Measurements from ENCODE around the gene GRIK5.
"Not testable (repeated sequence)": the region's sequence is repeated elsewhere in the genome, so short reads cannot be mapped to it uniquely, and the experiment has no call there.

The GRIK5 gene

DNA sequence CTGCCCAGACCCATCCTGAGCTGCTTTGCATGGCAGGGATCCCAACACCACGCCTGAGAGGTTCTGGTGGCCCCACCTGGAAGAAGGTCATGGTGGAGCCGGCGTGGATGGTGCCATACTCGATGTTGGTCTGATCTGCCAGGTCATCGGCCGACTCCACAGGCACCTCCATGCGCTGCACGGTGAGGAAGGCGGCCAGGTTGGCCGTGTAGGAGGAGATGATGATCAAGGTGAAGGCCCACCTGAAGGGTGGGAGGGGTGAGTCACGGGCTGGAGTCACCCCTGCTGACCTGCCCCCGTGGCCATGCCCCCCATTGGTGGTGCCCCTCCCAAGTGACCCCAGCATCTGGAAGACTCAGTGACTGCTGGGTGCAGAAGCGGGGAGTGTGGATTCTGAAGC is 63.4 kb downstream of the GRIK5 start:
- DNase-seq = no peak

DNA sequence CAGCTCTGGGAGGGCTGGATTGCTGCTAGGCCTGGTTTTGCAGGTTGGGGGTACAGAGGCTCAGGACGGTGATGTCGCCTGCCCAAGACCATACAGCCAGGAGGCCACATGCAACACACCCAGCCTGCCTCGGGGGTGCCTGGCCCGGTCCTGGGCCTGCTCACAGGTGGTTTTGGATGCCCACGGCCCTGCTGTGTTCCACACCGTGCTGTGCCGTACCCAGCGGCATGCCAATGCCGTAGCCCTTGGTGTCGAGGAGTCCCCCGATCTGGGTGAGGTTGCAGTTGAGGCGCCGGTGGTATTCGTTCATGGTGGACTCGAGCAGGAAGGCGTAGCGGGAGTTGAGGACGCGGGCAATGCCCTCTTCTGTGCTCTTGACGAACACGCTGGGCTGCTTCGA is 64.5 kb downstream of the GRIK5 start:
- no peak for DNase-seq

DNA sequence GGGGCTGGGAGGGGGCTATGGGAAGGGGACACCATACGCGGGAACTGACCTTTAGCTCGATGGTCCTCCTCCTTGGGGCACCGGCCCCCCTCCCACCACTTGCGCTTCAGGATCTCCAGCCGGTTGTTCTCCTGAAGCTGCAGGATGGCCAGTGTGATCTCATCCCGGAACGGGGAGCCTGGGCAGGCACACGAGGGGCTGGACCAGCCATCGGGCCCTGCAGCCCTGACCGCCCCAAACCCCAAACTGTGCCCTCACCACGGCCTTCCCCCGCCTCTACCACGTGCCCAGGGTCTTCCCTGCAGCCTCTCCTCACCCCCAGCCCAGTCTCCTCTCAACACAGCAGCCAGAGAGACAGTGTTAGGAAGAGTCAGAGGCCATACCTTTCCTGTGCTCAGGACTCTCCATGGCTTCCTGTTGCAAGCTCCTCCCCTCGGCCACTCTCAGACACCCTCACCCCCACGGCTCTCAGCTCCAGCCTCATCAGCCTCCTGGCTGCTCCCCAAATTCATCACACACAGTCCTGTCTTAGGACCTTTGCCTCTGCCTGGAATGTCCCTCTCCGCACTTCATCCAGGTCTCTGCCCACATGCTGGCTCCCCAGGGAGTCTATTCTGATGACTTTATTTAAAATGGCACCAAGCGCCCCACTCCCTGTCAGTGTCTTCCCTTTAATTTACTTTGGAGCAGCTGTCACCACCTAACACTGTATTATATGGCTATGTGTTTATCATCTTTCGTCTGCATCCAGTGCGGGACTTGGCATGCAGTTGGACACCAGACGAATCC is 66.3 kb downstream of the GRIK5 start:
- no peak for DNase-seq

DNA sequence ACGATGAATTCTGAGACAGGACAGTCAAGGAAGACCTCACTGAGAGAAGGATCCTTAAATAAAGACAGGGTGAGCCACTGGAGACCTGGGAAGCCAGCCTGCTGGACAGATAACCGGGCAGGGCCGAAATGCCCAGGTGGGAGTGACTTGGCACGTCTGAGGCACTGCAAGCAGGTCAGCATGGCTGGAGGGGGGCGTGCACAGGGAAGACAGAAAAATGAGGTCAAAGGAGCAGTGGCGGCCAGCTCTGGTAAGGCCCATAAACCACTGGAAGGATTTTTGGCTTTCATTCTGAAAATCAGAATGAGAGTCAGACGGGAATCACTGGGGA is 70.2 kb downstream of the GRIK5 start:
- DNase-seq = no peak

DNA sequence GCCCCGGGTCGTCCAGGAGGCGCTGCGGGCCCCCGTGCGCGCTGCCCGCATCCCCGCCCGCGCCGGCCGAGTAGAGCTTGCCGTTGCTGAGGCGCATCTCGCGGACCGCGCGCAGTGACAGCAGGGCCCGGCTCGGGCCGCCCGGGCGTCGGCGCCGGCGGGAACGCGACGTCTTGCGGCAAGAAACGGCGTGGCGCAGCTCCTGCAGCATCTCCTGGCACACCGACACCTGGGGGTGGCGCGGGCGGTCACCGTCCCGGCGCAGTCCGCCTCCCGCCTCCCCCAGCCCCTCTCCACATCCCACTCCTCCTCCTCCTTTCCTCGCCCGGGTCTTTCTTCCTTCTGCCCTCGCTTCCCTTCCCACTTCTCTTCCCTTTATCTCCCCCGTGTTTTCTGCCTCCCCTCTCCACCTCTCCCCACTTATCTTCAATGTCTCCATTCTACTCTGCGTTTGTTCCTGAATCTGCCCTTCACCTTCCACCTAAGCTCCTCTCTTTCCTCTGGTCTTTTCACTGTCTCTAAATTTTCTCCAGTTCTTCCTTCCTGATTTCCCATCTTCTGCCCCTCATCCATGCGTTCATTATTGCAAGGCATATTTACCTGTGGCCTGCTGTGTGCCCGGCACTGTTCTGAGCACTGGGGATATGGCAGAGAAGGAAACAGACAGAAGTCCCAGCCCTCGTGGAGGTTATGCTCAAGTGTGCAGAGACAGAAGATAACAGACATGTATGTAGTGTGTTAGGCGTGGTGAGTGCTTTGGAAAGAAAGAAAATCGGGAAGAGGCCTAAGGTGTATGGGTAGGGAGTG is 70.7 kb downstream of the GRIK5 start:
- DNase-seq = no peak

DNA sequence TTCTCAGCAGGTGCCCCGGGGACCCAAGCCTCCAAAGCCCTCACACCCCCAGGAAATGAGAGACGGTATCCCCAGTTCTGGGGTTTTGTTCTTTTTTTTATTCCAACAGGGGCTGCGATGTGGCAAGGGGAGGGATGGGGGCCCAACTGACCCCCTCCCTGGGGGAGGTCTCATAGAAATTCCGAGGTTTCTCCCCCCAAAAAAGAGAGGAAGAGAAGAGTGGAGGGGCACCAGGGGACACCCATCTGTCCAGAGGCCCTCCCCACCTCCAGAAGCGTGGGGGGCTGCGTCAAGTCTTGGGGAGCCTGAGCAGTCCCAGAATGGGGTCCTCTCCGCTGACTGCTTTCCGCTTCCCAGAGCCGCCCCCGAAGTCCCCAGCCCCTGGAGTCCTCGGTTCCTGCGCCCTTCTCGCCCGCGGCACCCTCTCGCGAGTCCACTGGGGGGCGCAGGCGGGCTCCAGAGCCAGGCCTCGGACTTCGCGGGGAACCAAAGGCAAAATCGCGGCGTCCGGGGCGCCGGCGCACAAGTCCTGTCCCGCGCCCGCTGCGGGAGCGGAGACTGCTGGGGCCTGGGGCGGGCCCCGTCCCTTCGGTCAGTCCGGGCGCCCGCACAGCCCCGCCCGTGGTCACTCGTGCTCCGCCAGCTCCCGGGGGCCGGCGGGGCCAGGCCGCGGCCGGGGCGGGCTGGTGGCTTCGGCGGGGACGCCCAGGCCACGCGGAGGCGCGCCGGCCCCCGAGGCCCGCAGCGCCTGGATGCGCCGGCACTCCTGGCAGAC is 71.6 kb downstream of the GRIK5 start:
- DNase-seq = peak; percentile 65

DNA sequence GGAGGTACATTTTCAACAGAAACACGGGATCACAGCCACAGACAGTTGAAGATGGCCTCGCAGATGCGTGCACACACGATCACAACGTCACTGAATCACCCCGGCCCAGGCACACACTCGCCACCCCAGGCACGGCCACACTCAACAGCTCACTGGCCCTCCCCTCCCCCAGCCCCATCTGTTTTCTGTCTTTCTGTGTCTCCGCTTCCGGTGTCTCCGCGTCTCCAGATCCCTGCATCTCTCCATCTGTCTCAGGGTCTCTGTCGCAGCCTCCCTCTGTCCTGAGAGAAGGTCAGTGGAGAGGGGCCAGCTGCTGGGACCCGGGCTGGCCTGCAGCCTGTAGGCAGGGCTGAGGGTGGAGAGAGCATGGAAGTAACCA is 72.2 kb downstream of the GRIK5 start:
- DNase-seq = no peak

DNA sequence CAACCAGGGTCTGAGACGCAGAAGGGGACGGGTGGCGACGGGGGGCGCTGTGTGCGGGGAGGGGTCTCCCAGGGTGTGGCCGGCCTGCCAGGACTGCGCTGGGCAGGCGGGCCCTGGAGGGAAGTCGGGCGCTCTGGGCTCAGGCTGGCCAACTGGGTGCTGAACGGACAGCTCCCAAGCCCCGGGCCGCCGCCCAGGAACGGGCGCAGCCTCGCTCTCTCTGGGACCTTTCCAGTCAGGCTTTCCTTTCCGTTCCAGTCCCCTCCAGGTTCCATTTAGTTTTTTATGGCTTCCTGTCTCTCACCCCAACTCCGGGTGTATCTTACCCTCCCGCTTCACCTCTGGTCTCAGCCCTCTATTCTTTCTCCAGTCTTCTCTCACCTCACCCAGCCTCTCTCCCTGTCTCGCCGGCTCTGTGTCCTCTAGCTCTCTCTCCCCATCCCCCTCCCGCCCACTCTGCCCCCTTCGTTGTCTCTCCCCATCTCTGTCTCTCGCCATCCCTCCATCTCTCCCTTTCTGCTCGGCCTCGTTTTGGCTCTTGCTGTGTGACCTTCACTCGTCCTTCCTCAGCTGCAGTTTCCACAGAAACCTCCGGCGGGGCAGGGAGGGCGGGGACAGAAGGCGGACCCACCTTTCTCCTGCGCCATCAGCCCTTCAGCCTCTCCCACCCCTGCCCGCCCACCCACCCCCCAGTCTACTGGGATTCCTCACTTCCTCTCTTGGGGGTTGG is 72.7 kb downstream of the GRIK5 start:
- DNase-seq = no peak

DNA sequence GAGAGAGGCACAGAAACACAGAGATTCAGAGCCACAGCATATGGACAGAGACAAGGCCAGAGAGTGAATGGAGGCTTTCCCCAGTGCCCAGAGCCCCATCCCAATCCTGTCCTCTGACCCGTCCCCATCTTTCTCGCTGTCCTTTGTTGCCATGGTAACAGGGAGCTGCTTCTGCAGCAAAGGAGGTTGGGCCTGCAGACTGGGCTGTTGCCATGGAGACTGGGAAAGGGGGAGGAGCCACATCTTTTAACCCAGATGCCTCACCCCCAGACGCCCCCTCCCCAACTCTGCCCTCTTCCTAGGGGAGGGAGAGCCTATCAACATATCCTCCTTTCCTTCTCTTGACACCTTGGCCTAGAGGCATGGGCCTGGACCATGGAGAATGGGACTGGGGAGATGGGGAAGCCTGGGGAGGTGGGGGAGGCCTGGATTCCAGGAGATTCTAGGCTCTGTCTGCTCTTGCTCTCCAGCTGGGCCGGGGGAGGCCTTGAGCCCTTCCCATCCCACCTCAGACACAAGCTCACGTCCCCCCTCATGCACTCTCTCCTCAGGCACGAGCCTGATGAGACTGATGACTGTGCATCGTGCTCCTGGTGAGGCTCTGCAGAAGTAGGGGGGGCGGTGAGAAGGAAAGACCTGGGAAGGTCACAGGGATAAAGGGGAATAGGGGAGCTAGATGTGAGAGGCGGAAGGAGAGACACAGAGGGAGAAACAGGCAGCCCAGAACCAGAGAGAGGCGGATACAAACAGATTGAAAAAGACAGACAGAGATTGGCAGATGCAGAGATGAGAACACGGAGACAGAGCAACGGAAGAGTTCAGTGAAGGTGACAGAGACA is 73.8 kb downstream of the GRIK5 start:
- no peak for DNase-seq

DNA sequence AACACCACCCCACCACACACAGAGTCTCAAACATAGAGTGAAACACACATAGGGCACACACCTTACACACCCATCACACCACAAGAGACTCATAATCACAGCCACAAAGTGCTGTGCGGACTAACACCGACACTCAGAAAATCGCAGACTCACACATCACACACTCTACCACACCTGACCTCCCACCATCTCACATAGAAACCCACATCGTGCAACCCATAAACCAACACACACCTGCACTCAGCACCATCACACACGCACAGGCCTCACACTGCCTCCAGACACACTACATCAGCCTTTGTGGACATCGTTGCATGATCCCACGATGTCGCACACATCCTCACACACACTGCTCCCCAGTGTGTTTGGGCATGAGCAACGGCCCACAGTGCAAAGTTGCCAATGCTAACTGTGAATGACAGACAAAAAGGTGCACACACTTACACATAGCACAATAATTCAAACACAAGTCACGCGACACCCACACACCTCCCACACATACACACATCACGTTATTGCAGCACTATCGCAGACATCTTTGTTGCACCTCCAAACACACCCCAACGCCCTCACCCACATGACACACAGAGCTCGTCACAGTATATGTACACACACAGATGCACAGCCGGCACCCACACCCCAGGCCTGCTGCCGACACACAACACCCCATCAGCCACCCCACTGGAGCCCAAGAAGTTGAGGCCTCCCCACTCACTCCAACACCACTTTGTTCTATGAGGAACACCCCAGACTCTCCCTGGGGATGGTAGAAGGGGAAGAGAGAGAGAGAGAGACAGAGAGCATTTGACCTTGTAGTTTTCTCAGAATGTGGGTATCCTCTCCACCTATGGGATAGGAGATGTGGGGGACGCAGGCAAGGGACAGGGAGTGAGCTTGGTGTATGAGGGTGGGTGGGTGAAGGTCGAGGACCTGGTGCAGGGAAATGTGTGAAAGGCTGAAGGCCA is 74.7 kb downstream of the GRIK5 start:
- no peak for DNase-seq

DNA sequence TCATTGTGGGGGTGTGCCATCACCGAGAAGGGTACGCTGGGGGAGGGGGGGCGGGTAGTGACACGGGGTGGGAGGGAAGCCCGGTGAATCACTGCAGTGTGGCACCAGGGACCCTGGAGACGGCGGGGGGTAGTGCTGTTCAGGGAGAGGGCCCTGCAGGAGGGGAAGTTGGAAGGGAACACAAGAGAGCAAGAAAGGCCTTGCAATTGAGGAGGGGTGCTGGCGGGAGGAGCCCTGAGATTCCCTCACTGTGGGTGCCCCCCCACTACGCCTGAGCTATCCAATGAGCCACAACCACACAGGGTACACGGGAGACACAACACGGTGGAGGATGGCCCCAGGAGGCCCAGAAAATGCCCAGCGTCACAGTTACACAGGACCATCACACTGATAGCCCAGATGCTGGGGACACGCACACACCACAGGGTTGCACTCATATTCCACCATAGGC is 75.5 kb downstream of the GRIK5 start:
- no peak for DNase-seq

DNA sequence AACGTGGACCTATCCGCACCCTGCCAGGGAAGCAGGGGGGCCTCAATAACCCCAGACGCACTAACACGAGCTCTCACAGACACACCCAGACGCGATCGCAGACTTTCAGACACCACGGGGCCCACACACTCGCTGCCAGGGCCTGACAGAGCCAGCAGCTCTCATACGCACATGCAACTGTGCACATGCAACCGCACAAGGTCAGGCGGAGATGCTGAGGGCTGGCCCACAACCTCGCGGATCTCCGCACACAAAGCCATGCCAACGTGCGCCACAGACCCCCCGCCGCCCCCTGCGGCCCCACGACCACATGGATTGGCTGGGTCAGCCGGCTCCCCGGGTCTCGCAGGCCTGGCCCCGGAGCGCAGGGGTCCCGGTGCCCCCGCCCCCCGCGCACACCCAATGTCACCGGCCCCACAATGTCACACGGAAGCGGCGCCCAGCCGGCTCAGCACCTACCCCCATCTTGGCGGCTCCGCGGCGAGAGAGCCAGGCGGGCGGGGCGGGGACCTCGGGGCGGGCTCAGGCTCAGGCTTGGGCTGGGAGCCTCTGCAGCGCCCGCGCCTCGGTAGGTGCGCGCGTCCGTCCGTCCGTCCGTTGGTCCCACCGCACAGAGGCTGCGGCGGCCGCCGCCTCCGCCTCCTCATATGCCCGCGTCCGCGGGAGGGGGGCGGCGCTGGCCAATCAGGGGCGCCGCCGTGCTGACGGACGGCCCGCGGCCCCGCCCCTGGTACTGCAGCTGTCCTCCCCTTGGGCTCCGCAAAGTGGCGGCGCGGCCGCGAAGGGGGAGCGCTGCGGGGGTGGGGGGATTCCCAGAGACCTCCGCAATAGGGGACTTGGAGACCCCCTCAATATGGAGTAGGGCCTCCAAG is 76.2 kb downstream of the GRIK5 start, which contains the start of gene ATP1A3:
TSS of gene ATP1A3 (minus strand) at position 619 of the 872 bp plus-strand sequence. CDS start at position 465, 154 bp downstream.
- DNase-seq = peak; percentile 41

DNA sequence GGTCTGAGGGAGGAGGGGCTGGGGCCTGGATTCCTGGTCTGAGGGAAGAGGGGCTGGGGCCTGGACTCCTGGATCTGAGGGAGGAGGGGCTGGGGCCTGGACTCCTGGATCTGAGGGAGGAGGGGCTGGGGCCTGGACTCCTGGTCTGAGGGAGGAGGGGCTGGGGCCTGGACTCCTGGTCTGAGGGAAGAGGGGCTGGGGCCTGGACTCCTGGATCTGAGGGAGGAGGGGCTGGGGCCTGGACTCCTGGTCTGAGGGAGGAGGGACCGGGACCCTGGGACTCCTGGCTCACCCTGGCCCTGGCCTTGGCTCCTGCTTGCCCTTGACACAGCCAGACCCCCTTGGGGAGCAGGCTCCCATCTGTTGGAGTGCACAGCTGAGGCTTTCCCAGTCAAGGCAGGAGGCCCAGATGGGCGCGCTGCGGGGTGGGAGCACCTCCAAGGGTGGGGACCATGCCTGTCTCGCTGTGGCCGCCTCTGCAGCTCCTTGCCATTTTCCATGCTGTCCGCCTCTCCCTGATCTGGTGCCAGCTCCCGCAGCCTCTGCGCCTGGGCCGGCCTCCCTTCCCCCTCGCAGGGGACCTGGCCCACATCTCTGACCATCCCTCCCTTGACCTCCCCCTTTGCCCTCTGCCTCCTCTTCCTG is 78.0 kb downstream of the GRIK5 start:
- not testable (repeated sequence) for DNase-seq

DNA sequence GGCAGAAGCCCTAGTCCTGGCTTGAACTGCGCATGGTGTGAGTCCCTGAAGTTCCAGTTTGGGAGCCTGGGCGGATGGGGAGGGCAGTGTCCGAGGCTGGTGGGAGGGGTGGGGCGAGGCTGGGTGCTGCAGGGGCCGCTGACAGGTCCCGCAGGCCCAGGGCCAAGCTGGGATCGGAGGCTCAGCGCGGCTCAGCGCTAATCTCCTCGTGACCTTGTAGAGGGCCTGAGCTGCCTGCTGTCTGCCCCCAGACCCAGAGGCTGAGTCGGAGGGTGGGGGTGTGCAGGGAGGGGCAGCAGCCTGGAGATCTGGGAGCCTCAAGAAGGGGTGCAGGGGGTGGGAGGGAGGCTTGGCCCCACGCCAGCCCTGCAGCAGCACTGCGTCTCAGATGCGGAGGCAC is 79.0 kb downstream of the GRIK5 start:
- DNase-seq = no peak

DNA sequence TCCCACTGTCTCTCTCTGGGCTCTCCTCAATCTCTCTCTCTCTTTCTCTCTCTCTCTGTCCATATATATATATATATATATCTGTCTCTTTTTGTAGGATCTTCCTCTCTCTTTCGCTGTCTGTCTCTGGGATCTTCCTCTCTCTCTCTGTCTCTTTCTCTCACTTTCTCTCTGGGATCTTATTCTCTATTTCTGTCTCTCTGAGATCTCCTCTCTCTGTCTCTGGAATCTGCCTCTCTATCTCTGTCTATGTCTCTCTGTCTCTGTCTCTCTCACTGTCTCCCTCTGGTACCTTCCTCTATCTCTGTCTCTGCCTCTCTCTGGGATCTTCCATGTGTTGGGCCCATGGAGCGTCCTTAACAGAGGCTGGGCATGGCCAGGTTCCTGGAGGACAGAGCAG is 79.4 kb downstream of the GRIK5 start:
- DNase-seq = no peak

DNA sequence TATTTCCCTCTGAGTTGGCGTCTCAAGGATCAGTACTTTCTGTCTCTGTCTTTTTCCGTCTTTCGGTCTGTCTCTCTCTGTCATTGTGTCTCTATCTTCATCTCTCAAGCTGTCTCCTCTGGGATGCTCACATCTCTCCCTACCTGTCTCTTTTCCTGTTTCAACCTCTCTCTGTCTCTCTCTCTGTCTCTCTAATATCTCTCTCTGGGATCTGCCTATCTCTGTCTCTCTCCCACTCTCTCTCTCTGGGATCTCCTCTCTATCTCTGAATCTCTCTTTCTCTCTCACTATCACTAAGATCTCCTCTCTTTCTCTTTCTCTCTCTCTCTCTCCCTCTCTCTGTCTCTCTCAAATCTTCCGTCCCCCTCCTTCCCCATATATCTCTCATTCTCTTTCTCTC is 80.0 kb downstream of the GRIK5 start:
- no peak for DNase-seq

DNA sequence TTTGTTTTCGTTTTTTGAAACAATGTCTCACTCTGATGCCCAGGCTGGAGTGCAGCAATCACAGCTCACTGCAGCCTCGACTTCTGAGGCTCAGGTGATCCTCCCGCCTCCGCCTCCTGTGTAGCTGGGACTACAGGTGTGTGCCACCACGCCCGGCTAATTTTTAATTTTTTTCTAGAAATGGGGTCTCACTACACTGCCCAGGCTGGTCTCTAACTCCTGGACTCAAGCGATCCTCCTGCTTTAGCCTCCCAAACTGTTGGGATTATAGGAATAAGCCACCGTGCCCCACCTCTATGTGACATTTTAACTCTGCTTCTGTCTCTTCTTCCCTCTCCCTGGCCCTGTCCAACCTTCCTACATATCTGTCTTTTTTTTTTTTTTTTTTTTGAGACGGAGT is 81.1 kb downstream of the GRIK5 start:
- no peak for DNase-seq

DNA sequence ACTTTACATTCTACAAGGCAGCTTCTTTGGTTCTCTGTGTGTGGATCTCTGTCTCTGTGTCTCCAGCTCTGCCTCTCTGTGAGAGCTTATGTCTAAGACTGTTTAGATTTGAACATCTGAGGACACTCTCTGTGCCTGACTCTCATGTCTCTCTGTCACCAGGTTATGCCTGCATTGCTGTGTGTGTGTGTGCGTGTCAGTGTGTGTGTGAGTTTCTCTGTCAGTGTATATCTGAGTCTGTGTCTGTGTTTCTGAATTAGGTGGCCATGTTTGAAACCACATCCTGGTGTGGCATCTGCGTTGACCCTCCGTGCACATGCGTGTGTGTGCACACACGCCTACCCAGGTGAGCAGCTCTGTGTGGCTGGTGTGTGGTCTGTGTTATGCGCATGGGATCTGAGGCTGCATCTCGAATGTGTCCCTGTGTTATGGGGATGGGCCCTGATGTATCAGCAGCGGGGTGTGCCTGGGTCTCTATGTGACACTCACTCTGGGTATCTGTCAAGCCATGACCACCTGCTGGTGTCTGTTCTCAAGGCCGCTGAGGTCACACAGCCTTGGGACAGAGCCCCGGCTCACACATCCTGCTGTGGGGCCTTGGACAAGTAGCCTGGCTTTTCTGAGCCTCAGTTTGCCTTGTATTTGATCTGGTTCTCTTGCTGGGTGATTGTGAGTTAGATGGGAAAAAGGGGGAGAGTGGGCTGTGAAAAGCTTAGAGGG is 82.7 kb downstream of the GRIK5 start:
- no peak for DNase-seq
